GM11168 (cell line): ENCODE data around the gene FAM20A.
"Not testable (repeated sequence)": the region's sequence is repeated elsewhere in the genome, so short reads cannot be mapped to it uniquely, and the experiment has no call there.

ENCODE experiments used
- in situ Hi-C: fragments of 300-500 bp; cut with MboI; formaldehyde crosslinking; loops from one replicate; pipeline ENCODE4 v1.12.0; 2022; ENCODE audit warnings: low sequenced_read_pairs; ENCODE audit not compliant: unreplicated experiment

The FAM20A gene

DNA sequence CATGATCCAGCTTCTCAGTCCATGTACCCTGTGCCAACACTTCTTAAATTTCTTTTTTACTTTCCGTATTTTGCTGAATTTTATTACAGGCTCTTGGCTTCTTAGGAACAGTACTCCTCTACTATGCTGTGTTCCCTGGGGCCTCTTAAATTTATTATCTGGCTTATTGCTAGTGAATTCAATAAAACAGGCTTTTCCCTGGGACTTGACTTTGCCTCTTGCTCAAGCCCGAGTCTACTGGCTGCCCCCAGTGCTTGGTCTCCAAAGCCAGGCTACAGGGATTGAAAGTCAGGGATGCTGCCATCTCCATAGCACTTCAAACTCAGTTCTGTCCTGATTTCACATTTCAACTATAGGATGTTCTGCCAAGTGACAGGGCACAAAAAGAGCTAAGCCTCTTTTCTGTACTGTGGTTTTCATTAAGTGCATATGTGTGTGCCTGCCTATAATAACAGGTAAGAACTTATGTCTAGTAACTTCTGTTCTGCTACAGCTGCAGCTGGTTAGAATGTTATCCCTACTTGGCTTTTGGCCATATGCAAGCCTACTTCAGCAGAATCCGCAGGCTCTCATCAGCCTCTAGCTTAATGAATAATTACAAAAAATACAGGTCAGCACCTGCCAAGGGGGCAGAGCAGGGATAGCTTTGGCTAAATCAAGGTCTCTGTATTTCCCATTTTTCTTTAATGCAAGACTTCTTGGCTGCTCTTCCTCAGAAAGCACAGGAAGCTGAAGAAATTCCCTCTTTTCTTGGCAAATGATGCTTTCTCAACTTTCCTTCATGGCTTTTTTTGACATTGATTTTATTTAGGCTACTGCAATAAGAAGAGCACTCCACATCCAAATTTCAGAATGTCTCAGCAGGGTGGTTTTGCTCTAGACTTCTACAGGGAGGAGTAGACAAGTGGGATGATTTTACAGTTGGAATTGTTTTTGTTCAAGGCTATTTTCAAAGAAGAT lies 8.2 kb downstream of the FAM20A start:
- in situ Hi-C loops: no loop called here

DNA sequence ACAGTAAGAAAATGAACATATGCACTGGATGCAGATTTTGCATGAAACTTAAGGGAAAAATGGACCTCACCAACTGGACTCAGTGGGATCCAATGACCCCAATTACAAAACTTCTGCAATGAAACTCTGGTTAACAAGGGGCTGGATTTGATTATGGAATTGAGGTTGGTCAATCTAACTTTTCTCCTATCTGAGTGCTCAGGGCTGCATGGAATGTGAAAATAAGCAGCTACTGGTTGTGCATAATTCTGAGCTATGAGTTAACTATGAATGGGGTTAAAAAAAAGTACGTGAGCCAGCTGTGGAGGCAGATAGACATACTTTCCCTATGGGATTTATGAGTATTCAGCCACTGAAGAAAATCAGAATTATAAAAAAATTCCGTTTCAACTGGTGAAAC lies 9.2 kb downstream of the FAM20A start:
- in situ Hi-C loops: no loop called here

DNA sequence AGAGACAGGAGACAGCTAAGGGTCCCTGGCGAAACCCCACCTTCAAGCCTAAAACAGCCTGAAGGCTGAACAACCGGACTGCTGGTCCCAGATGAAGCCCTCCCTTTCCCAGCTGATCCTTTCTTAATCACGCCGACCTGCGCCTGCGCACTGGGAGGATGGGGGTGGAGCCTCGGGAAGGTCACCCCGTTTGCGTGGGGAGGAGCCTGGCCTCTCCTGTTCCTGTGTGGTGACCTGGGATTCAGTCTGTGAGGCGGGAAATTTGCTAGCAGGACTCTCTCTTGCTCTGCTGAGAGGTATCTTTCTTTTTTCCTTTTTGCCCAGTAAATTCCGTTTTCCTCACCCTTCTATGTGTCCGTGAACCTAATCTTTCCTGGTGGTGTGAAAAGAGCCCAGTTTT lies 9.6 kb downstream of the FAM20A start:
- in situ Hi-C loops: no loop called here

DNA sequence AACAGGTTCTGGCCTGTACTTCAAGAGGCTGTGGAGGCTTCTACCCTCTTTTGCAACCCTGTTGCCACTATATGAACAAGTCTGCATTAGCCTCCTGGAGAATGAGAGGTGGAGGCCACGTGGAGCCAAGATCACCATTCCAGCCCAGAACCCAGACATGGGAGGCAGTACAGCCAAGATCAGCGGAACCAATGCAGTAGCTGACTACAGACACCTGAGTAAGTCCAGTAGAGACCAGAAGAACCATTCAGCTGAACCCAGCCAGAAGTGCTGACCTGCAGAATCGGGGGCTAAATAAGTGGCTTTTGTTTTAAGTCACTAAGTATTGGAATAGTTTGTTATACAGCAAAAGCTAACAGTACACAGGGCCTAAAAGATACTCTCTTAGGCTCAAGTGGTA lies 12.1 kb downstream of the FAM20A start:
- in situ Hi-C loops: no loop called here

DNA sequence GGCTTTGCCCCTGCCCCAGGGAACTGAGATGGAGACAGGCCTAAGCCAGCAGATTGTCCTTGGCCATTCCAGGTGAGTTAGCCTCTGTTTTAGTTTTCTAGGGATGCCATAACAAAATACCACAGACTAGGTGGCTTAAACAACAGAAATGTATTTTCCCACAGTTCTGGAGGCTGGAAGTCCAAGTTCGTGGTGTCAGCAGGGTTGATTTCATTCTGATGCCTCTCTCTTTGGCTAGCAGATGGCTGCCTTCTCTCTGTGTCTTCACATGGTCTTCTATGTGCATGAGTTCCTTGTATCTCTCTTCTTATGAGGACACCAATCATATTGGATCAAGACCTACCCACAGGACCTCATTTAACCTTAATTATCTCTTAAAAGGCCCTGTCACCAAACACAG lies 12.8 kb downstream of the FAM20A start:
- in situ Hi-C loops: no loop called here

DNA sequence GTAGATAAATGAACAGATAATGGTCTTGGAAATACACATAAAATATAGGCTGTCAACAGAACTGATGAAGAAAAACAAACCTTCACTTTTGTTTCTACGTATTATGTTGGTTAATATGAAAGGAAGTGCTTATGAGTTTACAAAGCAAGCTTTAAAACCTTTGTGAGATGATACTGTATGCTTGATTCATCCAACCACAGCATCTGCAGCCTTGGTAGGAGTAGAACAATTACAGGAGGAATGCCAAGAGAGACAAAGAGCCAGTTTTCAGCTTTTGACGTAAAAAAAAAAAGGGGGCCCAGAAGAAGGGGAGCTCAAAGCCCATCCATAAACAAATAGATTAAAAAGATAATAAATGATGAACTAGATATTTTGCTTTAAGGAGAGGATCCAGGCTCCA lies 13.3 kb downstream of the FAM20A start:
- in situ Hi-C loops: no loop called here

DNA sequence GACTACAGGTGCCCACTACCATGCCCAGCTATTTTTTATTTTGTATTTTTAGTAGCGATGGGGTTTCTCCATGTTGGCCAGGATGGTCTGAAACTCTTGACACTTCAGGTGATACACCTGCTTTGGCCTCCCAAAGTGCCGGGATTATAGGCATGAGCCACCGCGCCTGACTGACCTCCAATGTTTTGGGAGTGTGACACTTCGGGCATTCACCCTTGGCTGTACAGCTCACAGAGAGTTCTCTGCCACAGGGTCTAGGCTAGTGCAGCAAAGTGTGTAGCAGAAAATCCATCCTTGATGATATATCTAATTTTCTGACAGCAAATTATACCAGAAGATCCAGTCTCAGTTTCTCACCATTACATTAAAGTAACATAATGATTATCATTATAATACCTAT lies 14.1 kb downstream of the FAM20A start:
- in situ Hi-C loops: no loop called here

DNA sequence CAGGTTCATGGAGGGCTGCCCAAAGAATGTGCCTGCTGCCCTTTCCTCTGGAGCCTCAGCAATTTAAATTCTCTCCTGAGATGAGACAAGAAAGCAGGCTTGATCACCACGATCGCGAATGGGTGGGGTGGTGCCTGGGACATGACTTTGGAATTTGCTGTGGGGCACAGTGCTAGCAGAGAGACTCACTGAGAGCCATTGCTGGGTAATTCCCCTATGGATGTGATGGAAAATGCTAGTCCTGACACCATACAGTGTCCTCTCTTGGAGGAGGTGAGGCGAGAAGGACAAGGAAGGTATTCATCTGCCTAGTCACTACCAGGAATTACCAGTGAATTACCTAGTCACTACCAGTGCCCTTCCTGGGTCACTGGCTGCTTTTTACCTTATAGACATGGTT lies 15.5 kb downstream of the FAM20A start:
- in situ Hi-C loops: no loop called here

DNA sequence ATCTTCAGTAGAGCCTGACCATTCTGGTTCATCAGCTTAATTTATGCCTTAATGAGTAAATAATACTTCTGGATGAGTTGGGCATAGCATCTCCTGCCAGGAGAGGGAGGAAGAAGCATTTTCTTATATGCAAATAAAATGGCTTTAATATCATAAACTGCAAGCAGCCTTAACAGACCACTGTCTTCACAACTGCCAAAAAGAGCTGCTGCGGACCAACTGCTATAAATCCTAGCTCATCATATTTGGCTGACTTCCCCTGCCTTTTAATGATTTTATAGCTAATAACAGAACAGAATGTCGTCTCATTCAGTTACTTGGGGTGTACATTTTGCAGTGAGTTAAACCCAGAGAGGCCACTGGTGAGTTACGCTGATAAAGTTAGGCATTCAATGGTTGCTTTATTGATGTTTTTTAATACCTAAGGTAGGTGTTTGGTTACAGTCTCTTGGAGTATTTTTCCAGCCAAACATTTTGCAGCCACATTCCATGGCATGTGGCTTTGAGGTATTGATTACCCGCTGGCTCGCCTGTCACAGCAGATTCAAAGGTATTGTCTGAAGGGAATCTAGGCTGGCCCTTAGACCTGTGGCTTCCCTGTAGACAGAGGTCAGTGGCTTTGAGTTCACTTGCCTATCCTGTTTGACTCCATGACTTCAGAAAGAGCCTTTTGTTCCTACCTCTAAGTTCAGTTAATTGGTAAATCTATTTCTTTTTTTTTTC lies 16.4 kb downstream of the FAM20A start:
- in situ Hi-C loops: no loop called here

DNA sequence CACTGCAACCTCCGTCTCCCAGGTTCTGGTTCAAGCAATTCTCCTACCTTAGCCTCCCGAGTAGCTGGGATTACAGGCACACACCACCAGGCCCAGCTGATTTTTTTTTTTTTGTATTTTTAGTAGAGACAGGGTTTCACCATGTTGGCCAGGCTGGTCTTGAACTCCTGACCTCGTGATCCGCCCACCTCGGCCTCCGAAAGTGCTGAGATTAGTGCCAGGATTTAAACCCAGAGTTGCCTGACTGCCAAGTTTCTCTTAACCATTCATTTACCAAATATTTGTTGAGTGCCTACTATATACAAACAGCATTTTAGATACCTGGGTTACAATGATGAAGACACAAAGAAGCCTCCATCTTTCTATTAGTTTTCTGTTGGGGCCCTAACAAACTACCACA lies 18.3 kb downstream of the FAM20A start:
- in situ Hi-C loops: not testable (repeated sequence)

DNA sequence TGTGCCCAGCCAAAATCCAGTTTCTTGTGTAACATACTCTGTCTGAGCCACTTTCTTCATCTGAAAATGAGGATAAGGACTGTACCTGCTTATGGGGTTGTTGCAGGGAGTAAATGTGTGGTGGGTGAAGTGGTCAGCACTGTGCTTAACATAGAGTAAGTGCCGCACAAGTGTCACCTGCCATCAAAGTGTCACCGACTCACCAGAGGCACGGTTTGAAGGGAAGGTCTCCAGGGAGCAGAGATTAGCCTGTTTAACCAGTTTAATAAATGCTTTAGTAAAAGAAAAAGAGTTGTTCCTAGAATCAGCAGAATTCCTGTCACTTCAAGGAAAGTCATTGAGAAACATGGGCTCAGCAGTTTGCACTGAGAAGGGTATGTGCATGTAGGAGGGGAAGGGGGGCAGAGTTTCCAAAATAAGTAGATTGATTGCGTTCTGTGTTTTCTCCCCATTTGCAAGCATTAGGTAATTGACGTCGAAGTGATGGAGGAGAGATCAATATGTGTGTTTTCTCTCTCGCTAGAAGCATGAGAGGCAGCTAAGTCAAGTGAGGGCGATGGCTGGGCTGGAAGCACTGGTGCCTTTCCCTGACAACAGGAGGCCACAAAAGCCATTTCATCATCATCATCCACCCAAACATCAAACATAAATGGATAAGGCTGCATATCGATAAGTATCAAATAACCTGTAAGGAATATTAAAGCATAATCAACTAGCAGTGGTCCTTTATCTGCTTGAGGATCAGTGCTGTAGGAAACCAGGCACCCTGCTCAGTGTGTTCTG lies 19.1 kb downstream of the FAM20A start:
- in situ Hi-C loops: no loop called here

DNA sequence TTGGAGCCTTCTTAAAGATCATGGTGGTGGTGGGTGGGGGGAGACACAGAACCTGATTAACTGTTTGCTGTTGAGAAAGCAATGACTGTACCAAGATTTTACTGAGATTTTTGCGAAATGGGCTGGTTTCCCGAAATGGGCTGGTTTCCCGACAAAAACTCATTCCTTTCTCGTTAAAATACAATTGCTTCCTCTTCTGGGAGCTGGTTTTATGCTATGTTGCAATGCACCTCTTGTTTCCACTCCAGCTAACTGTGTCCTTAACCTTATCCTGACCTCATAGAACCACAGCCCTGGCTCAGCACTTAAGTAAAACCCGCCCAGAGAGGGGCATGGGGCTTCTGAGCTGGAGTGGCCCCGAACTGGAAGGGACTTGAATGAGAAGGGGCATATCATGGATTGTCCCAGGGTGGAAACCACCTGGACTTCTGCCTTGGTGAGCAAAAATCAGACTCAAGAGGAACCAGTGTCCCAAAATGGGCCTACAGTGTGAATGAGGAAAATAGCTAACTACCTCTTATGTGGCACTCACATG lies 20.9 kb downstream of the FAM20A start:
- in situ Hi-C loops: no loop called here

DNA sequence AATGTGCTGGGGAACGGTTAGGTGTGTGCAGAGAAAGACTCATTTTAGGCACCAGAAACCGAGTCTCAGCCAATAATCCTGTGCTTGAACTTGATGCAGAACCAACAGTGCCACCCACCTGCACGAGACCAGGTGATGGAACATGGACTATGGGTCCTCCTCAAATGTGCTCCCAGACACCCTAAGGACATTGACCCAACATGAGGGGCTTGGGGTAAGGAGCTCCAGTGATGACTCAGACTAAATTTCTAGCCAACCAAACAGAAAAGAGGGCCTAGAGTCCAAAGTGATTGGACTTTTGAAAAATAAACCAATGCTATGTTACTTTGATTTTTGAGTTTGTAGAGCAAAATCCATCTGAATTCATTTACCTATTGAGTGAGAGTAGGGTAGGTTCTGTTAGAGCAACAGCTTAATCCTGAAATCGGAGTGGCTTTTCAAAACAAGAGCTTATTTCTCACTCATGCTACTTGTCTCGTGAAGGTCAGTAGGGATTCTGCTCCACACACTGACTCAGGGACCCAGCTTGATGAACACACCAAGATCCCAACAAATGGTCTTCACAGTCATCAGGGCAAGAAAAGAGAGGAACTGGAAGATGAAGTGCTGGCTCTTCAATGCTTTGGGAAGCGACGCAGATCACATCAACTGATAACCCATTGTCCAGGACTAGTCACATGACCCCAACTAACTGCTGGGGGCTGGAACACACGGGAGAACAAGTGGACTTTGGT lies 21.8 kb downstream of the FAM20A start:
- in situ Hi-C loops: no loop called here

DNA sequence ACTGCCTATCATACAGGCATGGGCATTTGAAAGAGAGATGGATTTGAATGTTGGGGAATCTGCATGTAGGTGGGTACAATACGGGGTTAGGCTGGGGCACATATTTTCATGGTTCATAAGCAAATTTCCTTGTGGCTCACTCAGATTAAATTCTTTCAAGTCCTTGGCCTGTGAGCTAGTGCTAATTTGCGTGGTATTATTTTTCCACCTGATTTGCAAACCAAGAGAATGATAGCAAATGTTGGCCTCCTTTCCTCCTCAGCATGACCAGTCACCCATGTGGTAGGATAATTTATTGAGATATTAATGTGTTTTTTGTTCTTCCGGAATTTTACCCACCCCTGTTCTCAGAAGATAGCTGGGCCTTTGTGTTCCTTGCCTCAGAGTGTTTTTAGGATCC lies 22.9 kb downstream of the FAM20A start:
- in situ Hi-C loops: no loop called here

DNA sequence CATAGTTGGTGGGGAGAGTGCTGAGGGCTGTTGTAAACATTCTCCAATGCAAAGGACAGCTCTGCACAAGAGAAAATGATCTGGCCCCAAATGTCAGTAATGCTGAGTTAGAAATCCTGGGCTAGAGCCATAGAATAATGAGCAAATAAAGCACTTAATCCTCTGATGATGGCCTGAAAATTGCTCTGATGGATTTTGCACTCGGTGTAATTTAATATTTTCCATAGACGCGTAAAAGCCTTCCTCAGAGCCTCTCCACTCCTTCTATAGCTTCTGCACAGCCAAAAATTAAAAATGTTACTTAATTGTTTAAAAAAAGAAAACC lies 23.7 kb downstream of the FAM20A start:
- in situ Hi-C loops: no loop called here

DNA sequence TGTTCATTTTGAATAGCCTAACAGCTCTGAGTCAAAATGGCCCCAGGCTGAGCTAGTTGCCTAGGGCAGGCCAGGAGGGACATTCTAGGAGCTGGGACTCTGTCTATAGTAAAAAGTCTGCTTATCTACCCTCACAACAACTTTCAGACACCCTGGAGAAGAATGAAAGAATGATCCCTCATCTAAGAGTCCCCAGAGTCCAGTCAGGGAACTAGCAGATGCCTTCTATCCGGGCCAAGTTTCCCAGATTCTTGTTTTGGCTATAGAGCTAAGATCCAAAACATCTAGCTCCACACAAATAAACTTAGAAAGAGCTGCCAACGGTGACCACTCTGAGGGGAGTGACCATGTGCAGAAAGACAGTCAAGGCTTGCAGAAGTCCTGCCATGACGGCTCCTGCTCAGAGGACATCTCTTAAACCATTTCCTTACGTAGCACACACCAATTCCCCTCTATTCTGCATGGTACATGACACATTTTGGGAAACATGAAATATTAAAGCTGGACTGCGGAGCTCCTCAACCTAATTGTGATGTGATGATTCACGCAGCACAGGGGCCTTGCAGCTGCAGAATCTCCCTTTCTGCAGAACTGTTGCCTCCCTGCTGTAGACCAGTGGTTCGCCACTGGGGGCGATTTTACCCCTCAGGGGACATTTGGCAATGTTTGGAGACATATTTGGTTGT lies 24.2 kb downstream of the FAM20A start:
- in situ Hi-C loops: no loop called here

DNA sequence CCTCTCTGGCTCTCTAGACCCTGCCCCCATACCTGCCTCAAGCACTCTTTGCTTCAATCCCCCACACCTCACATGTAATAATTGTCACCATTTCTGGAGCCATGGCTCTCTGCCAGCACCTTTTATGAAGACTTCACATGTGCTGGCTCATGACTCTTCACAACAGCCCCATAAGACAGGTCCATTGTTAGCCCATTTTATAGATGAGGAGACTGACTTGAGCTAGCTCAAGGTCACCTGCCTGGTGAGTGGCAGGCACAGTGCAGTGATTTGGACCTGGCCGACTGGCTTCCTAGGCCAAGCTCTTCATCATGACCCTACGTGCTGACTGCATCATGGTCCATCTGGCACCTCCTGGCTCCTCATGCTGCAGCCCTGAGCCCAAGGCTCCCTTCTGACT lies 25.0 kb downstream of the FAM20A start:
- in situ Hi-C loops: no loop called here

DNA sequence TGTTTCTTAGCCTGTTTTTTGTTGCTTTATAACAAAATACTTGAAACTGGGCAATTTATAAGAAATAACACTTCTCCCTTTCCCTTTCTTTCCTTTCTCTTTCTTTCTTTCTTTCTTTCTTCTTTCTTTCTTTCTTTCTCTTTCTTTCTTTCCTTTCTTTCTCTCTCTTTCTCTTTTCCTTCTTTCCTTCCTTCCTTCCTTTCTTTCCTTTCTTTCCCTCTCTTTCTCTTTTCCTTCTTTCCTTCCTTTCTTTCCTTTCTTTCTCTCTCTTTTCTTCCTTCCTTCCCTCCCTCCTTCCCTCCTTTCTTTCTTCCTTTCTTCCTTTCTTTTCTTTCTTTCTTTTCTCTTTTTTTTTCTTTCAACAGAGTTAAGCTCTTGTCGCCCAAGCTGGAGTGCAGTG lies 27.8 kb downstream of the FAM20A start:
- in situ Hi-C loops: no loop called here

DNA sequence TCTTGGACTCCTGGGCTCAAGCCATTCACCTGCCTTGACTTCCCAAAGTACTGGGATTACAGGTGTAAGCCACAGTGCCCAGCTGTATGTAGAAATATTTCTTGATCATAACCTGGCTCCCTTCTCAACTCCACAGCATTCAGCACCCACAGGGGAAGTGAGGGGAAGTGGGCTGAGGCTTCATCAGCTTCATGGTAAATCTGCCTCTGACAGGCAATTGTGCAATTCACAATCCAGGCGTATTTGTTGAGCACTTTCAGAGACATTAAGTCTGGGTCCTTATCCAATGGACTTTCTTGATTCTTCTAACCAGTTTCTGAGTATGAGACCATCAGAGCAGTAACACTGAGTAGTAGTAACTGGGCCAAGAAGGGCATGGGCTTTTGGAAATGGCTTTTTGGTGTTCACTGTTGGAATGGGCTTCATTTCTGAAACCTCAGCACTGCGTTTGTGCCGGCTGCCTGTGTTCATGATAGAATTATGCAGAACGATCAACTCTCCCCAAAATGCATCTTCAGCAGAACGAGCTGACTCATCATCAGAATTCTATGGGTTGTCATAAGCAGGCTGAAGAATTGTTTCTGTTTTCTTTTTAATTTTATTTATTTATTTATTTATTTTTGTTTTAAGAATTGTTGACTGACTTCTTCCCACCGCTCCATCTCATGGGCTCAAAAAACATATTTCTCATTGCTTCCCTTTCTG lies 28.9 kb downstream of the FAM20A start:
- in situ Hi-C loops: no loop called here
